WTC11 (cell line): ENCODE measurements around the gene PHF11.

ENCODE experiments used
- CREB1 ChIP-seq: sonication (generic); formaldehyde crosslinking; IDR thresholded peaks from 2 replicates; pipeline ENCODE4 v1.8.0; 2023; ENCODE audit warnings: mild to moderate bottlenecking, missing genetic modification reagents
- CTCF ChIP-seq: fragments of 200-600 bp; IDR thresholded peaks from 2 replicates; pipeline ENCODE4 v1.8.0; 2022; ENCODE audit warnings: antibody characterized with exemption
- ESRRA ChIP-seq: sonication (generic); formaldehyde crosslinking; IDR thresholded peaks from 2 replicates; pipeline ENCODE4 v1.8.1; 2022; ENCODE audit warnings: mild to moderate bottlenecking, missing genetic modification reagents, borderline replicate concordance
- SP1 ChIP-seq: sonication (generic); formaldehyde crosslinking; conservative IDR thresholded peaks from 2 replicates; pipeline ENCODE4 v1.8.1; 2022; ENCODE audit warnings: missing genetic modification reagents
- TF ChIP-seq, protein P1 (sequence below): sonication (generic); formaldehyde crosslinking; IDR thresholded peaks from 2 replicates; pipeline ENCODE4 v1.8.1; 2022; ENCODE audit warnings: mild to moderate bottlenecking, moderate library complexity, missing genetic modification reagents

GRCh38 chr13:49466292-49466838 lies 29.4 kb upstream of the PHF11 start:
- no peak for TF ChIP-seq ESRRA (CRISPR knock-in tag)
- no peak for TF ChIP-seq CTCF
- TF ChIP-seq CREB1: no peak
- TF ChIP-seq, protein P1, sequence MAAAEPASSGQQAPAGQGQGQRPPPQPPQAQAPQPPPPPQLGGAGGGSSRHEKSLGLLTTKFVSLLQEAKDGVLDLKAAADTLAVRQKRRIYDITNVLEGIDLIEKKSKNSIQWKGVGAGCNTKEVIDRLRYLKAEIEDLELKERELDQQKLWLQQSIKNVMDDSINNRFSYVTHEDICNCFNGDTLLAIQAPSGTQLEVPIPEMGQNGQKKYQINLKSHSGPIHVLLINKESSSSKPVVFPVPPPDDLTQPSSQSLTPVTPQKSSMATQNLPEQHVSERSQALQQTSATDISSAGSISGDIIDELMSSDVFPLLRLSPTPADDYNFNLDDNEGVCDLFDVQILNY (CRISPR knock-in tag): no peak
- no peak for TF ChIP-seq SP1 (CRISPR knock-in tag)
